ENCODE results near the gene SEZ6.

The SEZ6 gene

DNA sequence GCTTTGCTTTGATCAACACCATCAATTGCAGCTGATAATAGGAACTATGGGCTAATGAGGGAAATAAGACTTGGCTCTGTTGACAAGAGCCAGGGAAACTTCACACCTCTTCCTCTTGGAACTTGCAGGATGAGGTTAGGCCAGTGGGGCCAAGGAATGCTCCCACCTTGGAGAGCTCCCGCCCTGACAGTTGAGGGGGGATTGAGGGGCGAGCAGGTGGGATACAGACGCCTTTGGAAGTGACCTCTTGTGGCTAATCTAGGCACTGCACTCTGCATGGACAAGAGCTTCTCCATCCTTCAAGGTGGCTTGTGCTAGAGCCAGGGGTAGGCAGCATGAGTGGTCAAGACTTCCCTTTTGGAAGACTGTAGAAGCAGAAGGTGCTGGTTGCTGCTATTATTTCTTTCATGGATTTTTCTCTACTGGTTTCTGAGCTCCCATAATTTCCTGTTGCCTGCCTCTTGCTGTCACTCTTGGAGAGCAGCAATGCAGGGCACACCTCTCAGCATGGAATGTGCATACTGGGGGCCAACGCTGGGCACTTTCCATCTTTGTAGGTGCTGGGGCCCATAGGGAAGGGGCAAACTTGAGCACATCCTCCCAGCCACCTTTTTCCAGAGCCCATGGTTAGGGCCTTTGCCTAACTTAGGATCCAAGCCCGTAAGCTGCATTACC lies 52.3 kb downstream of the SEZ6 start:
- peak; percentile 58 for DNase-seq (ENCODE audit: low spot score)

DNA sequence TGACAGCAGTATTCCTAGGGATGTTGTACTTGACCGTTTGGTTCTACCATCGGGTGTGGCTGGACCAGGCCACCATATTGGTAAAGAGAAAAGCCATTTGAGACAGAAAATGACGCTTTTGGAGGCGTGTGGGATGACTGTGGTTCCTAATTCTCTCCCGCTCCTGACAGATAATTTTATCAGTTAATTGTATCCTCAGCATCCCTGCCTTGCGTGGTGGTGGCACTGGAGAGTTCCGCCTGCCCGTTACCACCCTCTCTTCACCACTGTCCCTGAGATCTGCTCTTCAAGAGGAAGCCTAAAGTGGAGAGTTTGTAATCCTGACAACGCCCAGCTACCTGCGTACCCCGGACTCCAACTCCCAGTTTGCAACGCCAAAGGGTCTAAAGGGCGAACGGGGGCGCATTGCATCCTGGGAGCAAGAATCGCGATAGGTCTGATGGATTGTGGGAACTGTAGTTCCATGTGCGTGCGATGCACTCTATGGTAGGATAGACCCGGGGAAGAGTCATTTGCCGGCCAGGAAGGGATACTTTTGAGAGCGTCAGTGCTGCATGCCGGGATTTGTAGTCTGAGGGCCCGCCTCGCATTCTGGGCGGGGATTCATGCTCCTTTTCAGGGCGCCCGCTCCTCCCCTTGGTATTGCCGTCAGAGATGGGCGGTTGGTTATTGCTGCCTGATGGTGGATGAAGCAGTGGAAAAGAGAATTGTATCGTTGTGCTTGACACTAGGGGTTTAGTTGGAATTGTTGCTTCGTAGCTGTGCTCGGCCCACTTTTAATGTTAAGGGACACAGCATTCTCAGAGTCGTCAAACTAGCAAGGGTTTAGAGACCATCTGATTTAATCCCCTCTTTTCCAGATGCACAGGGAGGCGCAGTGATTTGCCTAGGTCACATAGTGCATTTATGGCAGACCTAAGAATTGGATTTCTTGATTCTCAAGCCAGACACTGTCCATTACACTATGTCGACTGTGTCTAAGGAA lies 53.5 kb downstream of the SEZ6 start:
- peak; percentile 99 for DNase-seq (ENCODE audit: low spot score)

DNA sequence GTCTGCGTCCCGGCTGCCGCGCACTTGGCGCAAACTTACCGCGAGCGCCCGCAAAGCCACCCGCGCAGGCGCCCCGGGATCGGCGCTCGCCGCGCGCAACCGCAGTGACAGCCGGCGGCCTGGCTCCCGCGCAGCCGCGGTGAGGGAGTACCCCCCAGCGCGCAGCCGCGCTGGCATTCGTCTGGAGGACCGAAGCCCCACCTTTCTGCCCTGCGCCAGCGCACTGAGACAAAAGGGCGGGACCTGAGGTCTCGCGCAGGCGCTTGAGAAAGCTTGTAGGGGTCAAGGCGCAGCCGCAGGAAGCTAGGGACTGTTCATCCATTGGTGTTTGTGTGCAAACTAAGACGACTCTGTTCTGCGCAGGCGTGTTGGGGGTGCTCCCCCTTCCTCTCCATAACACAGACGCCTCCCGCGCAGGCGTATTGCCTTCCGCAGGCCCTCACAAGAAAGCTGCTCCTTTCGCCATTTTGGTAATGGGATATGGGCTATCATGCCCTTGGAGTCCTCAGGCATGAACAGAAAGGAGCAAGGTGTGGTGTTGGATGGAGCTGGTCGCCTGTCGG lies 54.3 kb downstream of the SEZ6 start, which contains the start of gene PHF12:
Gene PHF12 (minus strand): TSS at position 91 of the 563 bp plus-strand sequence. CDS start 558 bp downstream, outside the sequence.
- DNase-seq (ENCODE audit: low spot score) = peak; percentile 100

DNA sequence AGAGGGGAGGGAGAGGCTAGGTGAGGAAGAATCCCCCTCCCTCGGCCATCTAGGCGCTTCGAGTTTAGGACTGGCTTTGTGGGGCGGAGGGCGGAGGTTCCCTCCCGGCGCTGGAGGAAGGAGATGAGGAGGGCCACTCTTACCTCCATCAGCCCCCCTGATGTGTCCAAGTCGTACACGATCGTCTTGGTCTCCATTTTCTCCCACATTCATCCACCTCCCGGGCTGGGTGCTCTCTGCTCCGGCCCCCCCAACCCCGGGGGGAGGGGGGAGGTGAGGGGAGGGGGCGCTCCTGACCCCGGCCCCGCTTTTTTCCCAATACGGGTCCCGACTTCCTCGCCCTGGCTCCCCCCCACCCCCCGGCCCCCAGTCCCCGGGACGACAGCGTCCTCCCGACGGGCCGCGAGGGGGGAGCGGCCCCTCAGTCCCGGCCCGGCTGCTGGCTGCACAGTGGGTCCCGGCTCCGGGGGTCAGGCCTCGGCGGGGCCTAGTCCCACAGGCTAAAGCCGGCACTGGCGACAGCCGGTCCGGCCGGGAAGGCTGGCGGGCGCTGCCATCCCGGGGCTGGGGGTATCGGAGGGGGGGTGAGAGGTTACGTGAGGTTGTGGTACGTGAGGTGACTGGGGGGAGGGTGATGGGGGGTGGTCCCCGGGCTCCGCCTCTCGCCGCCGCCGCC lies 54.9 kb downstream of the SEZ6 start:
- no peak for DNase-seq (ENCODE audit: low spot score)

DNA sequence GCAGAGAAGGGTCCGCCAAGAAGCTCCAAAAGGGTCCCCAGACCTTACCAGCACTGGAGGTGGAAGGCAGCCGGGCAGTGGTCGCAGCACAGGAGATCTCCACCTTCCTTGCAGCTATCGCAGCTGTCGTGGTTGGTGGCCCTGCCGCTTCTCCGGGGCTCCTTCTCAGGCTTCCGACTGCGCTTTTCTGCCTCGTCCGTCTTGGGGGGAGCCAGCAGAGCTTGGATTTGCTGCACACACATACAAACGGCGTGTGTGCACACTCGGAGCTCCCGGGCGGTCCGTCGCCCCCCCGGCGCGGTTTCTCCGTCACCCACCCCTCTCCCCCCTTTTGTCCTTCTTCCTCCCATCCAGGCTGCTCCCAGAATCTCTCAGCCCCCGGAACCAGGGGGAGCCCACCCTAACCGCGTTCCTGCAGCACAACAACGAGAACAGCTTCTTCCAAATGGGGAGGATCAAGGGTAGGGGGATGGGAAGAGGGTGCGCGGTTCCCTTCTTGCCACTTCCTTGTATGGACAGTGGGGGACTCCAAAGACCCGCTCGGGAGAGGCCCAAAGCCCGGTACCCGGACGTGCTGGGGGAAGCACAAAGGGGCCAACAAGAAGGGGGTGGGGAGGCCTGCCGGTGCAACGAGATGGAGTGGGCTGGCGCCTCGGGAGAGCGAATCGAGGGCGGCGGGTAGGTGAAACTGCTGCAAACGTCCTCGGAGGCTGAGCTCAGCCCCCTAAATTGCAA lies 55.6 kb downstream of the SEZ6 start:
- DNase-seq (ENCODE audit: low spot score) = peak; percentile 42

DNA sequence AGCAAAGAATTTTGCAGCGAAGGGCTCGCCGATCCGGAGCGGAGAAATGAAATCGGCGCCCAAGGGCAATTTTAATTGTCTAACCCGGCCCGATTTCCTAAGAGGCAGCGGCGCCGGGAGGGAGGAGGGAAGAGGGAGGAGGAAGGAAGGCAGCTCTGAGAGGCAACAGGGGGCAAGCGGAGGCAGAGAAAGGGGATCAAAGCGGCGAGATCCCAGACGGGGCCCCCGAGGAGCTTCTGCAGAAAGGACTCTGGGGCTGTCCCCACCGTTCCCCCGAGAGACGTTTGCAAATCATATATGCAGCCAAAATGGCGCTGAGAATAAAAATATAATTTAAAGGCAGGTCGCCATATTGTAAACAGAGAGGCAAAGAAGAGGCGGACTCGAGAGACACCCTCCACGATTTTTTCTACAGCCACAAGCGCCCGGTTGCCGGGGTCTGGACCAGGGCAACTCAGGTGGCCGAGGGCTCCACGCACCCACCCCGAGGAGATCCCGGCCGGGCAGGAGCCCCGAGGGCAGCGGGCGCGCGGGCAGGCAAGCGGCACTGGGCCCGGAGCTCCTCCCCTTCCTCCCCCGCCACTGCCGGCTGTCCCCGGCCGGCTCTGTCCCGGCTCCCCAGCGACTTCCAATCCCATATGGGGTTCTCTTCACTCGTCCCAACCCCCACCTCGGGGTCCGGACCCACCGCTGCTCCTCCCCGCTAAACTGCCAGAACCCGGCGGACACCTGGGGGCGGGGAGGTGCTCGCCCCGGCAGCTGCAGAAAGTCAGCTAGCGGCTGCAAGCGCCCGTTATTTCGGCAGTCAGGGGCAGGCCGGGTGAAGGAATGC lies 56.4 kb downstream of the SEZ6 start:
- DNase-seq (ENCODE audit: low spot score) = peak; percentile 66

DNA sequence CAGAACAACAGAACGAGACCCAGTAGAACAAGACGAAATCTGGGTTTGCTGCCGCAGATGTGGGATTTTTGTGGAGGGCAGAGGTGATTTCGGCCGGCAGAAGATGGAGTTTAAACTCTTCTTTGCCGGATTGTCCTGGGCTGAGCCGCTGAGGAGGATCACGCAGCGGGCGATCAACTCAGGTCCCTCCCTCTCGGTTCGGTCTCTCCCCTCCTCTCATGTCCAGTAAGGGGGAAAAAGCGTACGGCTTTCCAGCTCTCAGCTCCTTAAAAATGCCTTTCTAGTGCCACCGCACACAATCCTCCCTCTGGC lies 57.0 kb downstream of the SEZ6 start:
- no peak for DNase-seq (ENCODE audit: low spot score)

DNA sequence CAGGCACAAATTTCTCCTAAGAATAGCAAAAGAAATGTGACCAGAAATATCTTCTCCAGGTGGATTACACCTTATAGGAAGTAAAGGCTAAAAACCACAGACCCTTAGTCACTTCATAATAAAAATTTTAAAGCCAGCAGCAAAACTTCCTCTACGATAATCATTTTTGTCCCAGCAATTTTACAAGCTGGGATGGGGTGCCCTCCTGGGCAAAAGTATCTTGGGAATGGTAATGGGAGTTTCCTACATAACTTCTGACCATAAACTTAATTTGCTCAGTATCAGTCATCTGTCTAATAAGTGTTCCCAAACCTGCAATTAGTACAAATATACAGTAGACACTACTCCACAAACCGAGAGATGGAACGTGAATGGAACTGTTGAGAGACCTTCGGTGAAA lies 57.5 kb downstream of the SEZ6 start:
- DNase-seq (ENCODE audit: low spot score) = no peak

DNA sequence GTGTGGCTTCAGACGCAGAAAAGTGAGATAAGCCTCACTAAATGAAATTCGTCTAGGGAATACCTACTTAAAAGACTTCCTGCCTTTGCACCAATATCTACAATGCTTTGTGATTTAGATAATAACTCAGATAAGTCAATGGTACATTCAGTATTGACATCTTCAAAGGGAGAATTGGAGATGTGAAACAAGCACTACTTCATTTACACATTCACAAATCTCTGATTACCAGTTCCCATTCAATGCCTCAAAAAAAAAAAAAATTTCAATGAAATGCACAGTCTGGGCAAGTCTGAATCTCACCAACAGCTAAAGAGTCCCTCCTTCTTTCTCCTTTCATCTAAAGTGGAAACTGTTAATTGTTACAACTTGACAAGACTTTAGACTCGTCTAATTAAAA lies 58.2 kb downstream of the SEZ6 start:
- no peak for DNase-seq (ENCODE audit: low spot score)

DNA sequence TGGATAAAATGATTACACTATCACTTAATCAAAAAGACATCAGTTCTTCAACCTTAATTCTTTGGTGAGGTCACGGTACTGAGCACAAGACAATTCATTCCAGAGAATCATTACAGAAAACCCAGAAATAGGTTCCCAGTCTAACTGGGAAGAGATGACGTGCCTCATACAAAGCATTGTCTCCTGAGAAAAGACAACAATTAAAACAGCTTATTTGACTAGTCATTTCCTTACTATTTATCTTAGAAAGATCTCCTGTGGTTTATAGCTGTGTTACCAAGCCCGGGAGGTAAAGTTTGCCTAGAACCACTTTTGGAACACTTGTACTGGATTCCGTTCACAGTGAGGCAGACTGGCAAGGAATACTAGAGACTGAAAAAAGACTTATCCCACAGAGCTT lies 59.6 kb downstream of the SEZ6 start:
- no peak for DNase-seq (ENCODE audit: low spot score)

DNA sequence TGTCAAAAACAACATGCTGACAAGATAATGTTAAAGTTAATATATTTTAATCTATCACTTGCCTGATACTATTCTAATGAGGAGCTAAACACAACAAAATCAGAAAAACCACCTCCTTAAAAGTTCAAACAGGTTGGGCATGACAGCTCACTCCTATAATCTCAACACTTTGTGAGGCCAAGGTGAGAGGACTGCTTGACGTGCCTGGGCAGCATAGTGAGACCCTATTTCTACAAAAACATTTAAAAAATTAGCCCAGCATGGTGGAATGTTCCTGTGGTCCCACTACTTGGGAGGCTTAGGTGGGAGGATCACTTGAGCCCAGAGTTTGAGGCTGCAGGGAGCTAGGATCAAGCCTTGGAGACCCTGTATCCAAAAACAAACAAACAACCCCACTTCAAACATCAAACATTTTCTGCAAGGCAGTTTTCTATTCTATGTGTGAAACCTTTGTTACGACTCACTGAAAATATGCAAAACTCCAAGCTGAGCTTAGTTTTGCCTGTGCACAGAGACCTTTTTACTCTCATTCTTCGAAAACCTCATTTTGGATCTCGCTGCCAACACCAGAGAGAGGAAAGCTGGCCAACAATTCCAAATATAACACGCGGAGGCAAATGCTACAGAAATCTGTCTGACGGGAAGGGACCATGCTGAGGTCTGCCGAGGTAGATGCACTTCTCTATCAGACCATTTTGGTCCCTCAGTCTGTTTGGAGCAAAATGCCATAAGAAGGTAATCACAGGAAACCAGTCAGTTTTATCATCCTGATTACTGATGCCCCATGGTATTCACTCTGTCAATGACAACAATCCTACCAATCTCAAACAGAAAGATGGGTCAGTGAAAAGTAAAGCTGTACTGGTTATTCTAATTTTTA lies 60.7 kb downstream of the SEZ6 start:
- no peak for DNase-seq (ENCODE audit: low spot score)

DNA sequence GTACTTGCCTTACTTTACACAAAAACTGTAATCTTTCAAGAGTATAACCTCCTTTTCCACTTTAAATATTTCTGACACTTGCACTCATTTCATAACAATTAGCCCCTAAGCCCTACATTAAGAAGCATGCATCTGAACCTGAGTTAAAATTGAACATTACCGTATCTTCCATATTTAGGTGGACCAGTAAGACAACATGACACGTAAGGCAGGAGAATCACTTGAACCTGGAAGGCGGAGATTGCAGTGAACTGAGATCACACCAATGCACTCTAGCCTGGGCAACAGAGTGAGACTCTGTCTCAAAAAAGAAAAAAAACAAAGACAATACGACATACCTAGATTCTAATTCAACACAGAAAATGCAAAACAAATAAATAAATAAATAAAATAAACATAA lies 61.5 kb downstream of the SEZ6 start:
- DNase-seq (ENCODE audit: low spot score) = no peak

DNA sequence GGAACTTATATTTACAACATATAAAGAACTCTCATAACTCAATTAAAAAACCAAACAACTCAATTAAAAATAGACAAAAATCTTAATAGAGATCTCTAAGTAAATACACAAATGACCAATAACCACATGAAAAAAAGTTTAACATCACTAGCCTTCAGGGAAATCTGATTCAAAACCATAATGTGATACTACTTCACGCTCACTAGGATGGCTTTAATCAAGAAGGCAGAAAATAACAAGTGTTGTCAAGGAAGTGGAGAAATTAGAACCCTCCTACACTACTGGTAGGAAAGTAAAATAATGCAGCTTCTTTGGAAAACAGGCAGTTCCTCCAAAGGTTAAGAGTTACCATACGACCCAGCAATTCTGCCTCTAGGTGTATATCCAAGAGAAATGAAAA lies 62.9 kb downstream of the SEZ6 start:
- DNase-seq (ENCODE audit: low spot score) = no peak

DNA sequence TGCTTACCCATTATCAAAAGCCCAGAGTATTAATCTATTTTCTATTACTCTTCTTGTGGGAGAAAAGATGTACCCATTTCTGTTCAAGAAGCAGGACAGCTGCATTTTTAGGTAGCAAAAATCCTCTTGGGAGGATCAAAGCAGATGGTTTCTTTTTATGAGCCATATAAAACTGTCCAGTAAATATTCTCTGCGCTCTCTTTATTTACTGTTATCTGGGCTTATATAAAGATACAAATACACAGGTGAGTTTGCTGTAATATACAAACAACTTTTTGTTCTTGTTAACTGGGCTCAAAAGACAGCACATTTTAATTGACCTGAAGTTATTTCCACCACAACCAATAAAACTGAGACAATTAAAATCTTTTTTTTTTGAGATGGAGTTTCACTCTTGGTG lies 64.6 kb downstream of the SEZ6 start:
- DNase-seq (ENCODE audit: low spot score) = no peak

DNA sequence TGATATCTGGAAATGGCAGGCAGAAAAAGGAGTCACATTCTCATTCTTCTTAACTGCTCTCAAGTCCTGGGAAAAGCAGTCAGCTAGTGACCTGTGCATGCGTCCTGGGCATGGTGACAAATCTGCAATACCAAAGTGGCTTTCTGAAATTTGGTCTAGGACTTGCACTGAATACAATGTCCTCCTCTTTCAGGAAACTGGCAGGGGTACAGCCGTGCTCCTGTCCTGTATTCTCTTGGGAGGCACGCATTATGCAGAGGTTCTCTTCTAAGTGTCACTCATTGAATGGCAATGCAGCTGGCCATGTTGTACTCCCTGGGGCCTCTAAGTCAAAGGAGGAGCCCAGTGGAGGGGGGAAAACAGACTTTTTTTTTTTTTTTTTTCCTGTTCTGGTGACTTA lies 65.2 kb downstream of the SEZ6 start:
- no peak for DNase-seq (ENCODE audit: low spot score)

DNA sequence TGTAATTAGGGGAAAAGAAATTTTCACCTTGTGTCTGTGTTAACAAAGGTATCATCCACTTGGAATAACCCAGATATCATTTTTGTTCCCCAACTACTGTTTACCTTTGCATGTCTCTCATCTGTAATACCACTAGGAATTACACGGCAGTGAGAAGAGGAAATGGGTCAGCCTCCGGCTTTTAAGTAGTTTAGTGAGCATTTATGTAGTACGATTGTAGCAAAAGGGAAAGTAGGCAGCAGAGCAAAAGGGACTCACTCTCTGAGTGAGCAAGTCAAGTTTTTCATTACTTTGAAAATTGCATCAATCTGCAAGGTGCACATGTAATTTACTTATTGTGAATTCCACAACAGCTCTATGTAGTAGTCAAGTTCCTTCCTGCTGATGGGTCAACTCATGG lies 65.7 kb downstream of the SEZ6 start:
- no peak for DNase-seq (ENCODE audit: low spot score)

DNA sequence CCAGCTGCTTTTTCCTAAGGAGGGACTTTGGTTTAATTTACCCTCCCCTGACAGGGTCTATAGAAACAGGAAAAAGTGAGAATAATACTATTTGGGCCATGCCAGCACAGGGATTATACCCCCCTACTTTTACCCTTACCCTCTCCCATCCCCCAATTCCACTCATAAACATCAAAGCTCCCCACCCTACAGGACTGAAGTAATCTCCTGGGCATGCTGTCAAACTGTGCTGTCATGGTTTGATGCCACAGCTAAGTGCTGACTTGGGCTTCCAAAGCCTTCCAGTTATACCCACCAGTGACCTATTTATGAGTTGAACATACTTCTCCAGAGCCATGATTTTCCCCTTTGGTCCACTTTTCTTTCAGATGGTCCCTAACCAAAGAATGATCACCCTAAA lies 67.3 kb downstream of the SEZ6 start:
- peak; percentile 45 for DNase-seq (ENCODE audit: low spot score)

DNA sequence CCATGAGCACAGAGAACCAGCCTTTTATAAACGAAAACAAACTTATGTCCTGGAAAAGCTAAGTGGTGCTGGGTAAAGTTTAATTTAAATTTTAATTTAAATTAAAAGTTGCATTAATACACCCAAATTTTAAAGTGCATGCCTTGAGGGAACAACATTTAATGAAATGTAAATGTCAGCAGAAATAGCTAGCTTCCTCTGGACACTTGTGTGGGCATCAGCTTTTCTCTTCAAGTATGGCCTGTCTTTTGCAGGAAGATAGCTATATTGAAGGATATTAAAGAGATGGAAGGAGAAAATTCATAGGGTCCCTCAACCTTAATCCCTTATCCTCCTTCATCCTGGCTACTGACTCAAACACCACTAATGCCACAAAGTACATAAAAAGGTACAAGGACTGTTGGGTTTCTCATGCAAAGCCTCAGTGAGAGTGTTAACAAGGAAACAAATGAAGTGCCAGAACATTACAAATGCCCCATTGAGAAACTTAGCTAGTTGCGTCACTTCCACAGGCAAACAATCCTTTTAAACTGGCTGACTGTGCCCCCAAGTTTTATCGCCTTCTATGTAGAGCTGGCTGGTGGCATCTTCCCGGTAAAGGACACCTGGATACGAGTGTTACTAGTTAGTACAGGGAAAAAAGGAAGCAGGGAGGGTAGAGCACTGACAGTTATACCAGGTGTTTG lies 68.6 kb downstream of the SEZ6 start:
- DNase-seq (ENCODE audit: low spot score) = no peak

DNA sequence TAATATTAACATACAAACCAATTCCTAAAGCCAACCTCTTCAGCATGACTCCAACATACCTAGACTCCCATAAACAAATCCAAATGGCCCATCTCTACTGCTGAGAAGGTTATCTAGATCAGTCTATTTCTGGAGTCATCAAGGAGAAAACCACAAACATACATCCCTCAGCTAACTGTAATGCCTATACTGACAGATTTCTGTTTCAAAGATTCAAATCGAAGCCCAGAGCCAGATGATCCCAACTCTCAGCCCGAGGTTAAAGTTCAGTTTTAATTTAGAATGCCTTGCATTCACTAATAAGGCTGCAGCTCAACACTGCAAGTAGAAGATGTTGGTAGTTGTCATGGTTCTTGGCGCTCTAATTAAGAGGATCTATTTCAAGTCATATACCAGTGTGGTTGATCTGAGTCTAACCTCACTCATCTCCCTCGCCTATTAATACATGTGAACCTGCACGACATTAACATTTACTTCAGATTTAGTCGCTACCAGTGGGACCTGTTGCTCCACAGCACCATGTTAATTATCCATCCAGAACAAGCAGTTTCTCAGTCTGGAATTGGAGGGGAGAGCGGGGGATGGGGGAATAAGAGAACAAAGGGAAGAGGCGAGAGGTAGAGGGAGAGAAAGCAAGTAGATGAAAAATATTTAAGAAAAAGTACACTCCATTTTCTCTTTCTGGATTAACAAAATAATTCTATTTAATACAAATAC lies 69.9 kb downstream of the SEZ6 start:
- DNase-seq (ENCODE audit: low spot score) = no peak

Data from hematopoietic multipotent progenitor cell treated with erythropoietin and hydrocortisone succinate and interleukin-3 and kit ligand, for 17 days (in vitro differentiated cells).